Adrenal gland (tissue), 12 donors: ENCODE data around the gene TMED7. TPM values are rescaled to one million over a fixed set of nuclear protein-coding genes. Genes with fewer than 3 reads are reported as not detected.

Experiments used
- DNase-seq, 7 donors: peaks; one replicate each; pipeline ENCODE4 v3.0.0-alpha.2; 2019 to 2020
- H3K27ac ChIP-seq, 5 donors: fragments of 200-600 bp; sonication (generic) in 4 of 5; 1 replicate in 3 of 5; 2 replicates in 2 of 5; pipeline versions ENCODE4 v1.5.1 to v1.8.0; 2016 to 2020; ENCODE audit warnings: mild to moderate bottlenecking in 1 of 5
- H3K27me3 ChIP-seq: fragments of 200-600 bp; 2 replicates; pipeline ENCODE4 v1.8.0; 2021
- H3K36me3 ChIP-seq, 2 donors: fragments of 200-600 bp; replicated peaks in 1 of 2; 1 replicate in 1 of 2; 2 replicates in 1 of 2; pipeline versions ENCODE4 v1.5.1 to v1.8.0; 2018 to 2022
- H3K4me1 ChIP-seq, 2 donors: fragments of 200-600 bp; replicated peaks in 1 of 2; 1 replicate in 1 of 2; 2 replicates in 1 of 2; pipeline versions ENCODE4 v1.5.1 to v1.8.0; 2018 to 2021
- H3K4me3 ChIP-seq, 4 donors: fragments of 200-600 bp; sonication (generic) in 3 of 4; one replicate each; pipeline ENCODE4 v1.5.1; 2016 to 2018
- H3K9me3 ChIP-seq, 3 donors: fragments of 200-600 bp; sonication (generic) in 1 of 3; replicated peaks in 1 of 3; 1 replicate in 2 of 3; 2 replicates in 1 of 3; pipeline versions ENCODE4 v1.5.1 to v1.8.0; 2016 to 2021
- CTCF ChIP-seq, 6 experiments: fragments of 450-650 bp in 4 of 6; fragments of 200-600 bp in 2 of 6; sonication (generic) in 1 of 6; IDR thresholded peaks; 1 replicate in 5 of 6; 2 replicates in 1 of 6; pipeline versions ENCODE4 v1.5.1 to v1.8.0; 2016 to 2021; ENCODE audit warnings: antibody characterized with exemption in 6 of 6, mild to moderate bottlenecking in 2 of 6, moderate library complexity in 1 of 6
- POLR2A ChIP-seq, 2 donors: fragments of 450-650 bp; IDR thresholded peaks; one replicate each; pipeline ENCODE4 v1.6.1; 2017; ENCODE audit warnings: antibody characterized with exemption in 2 of 2, mild to moderate bottlenecking in 2 of 2, moderate library complexity in 1 of 2
- WGBS, 4 donors: extraction: QIAGEN DNeasy Blood & Tissue Kit in 2 of 4; methylation state at CpG; one replicate each; pipeline versions ENCODE4 v1.1.5 to v1.1.7; 2013 to 2017; 5-methylcytosine and 5-hydroxymethylcytosine counted together
- intact Hi-C, 2 donors: fragments of 100-400 bp; cut with DNase I; formaldehyde crosslinking; loops; one replicate each; pipeline versions ENCODE4 v1.14.1 to v1.15.0; 2022 to 2023
- polyA plus RNA-seq, 3 donors: library from polyadenylated mRNA; stranded (reverse); fragments of 200-250 nt in 2 of 3; fragments of 350-450 nt in 1 of 3; fragmentation: Illumina TruSeq in 1 of 3; extraction: RNeasy Lipid Tissue Mini Kit (QIAGEN cat#74804) in 1 of 3; gene quantifications; one replicate each; pipeline ENCODE4 v1.2.3, GENCODE V29; 2013 to 2014
- total RNA-seq, 9 donors: library from RNA; depleted of rRNA in 4 of 9; stranded (reverse); fragments of >200 nt in 4 of 9; fragments of 120-200 nt in 1 of 9; fragmentation: NEBNext Ultra II Directional in 1 of 9; extraction: Animal tissue kit (Norgen Biotek cat#: 25700) in 1 of 9; gene quantifications; one replicate each; pipeline versions ENCODE4 v1.1.0 to v1.2.4, GENCODE V29; 2013 to 2023
- donor health status: healthy with polysubstance abuse.
- donor health status: Bipolar disorder and iron deficiency.
- donor health status: DM: yes; HTN: yes; CAD: no.
- donor health status: DM: no; HTN: no; CAD: no.
- donor health status: DM: no; HTN: no; CAD: no.
- donor health status: DM: yes; HTN: yes; CAD: no.

The TMED7 gene
- total and polyA plus RNA-seq, 12 donors = 9.3 to 205 (median 87.2) TPM

GRCh38 chr5:115585265-115585664 is 40.6 kb downstream of the TMED7 start:
- 88 to 100% (median 96%) methylated on average over 1 of the region's 1 CpG for WGBS, 4 donors
- no peak for DNase-seq
- H3K9me3 ChIP-seq = no peaks in the 10 kb centered on the region
- no peaks in the 10 kb centered on the region for H3K4me1 ChIP-seq
- H3K36me3 ChIP-seq = no peaks in the 10 kb centered on the region
- H3K27ac ChIP-seq = no peak overlapping the region
- TF ChIP-seq POLR2A (IDR thresholded peaks at IDR 0.05) = no peak
- no peak for TF ChIP-seq CTCF (IDR thresholded peaks at IDR 0.05)
- H3K4me3 ChIP-seq = no peak overlapping the region
- no peaks in the 10 kb centered on the region for H3K27me3 ChIP-seq
- intact Hi-C loops = loop anchor here in 1 of 2 donors (2.0 kb wide), 1 partner anchor 272 kb away; no protein-coding TSS in a partner anchor

GRCh38 chr5:115584501-115584900 is 41.3 kb downstream of the TMED7 start:
- no peaks in the 10 kb centered on the region for H3K4me1 ChIP-seq
- no peaks in the 10 kb centered on the region for H3K9me3 ChIP-seq
- no peaks in the 10 kb centered on the region for H3K27me3 ChIP-seq
- TF ChIP-seq POLR2A (IDR thresholded peaks at IDR 0.05) (no peak), CTCF (IDR thresholded peaks at IDR 0.05) (no peak)
- 92 to 96% (median 94%) methylated on average over 1 of the region's 1 CpG for WGBS, 4 donors
- H3K27ac ChIP-seq = no peak overlapping the region
- intact Hi-C loops = loop anchor here in 1 of 2 donors (2.0 kb wide), 1 partner anchor 272 kb away; no protein-coding TSS in a partner anchor
- H3K4me3 ChIP-seq = no peak overlapping the region
- no peak for DNase-seq
- no peaks in the 10 kb centered on the region for H3K36me3 ChIP-seq

- 74 to 79% (median 77%) methylated on average over 3 of the region's 3 CpGs for WGBS, 4 donors
These were observed 42.4 kb downstream of the TMED7 start for GRCh38 chr5:115583474-115583873.

GRCh38 chr5:115580941-115581340 is 44.9 kb downstream of the TMED7 start:
- no peaks in the 10 kb centered on the region for H3K27me3 ChIP-seq

More at GRCh38 chr5:115583474-115583873, 42.4 kb downstream of the TMED7 start:
- intact Hi-C loops = no loop called here
- TF ChIP-seq CTCF (IDR thresholded peaks at IDR 0.05) = no peak
- no peak for TF ChIP-seq POLR2A (IDR thresholded peaks at IDR 0.05)
- H3K27me3 ChIP-seq = no peaks in the 10 kb centered on the region
- no peak overlapping the region for H3K27ac ChIP-seq
- no peak for DNase-seq
- no peaks in the 10 kb centered on the region for H3K4me1 ChIP-seq
- no peaks in the 10 kb centered on the region for H3K36me3 ChIP-seq
- H3K9me3 ChIP-seq = no peaks in the 10 kb centered on the region
- H3K4me3 ChIP-seq = no peak overlapping the region

More at GRCh38 chr5:115580941-115581340, 44.9 kb downstream of the TMED7 start:
- WGBS, 4 donors = 95 to 96% (median 96%) methylated on average over 2 of the region's 2 CpGs
- no peak overlapping the region for H3K4me3 ChIP-seq
- no peak for TF ChIP-seq POLR2A (IDR thresholded peaks at IDR 0.05)
- TF ChIP-seq CTCF (IDR thresholded peaks at IDR 0.05) = no peak
- no peaks in the 10 kb centered on the region for H3K4me1 ChIP-seq
- H3K27ac ChIP-seq = no peak overlapping the region
- H3K36me3 ChIP-seq = no peaks in the 10 kb centered on the region
- no peaks in the 10 kb centered on the region for H3K9me3 ChIP-seq
- intact Hi-C loops = no loop called here
- DNase-seq = no peak
